ENCODE results near the gene TNPO3. TPM values are rescaled to one million over a fixed set of nuclear protein-coding genes. Genes with fewer than 3 reads are reported as not detected.
"Not testable (repeated sequence)": the region's sequence is repeated elsewhere in the genome, so short reads cannot be mapped to it uniquely, and the experiment has no call there.

TNPO3 gene
- total RNA-seq, 3 donors from 2014 or later (not counting 1 experiment from before 2014, with no cell fraction given) = 33.9 to 41.1 (median 37.9) TPM

GRCh38 chr7:128946936-128947830 lies 107.7 kb downstream of the TNPO3 start:
- no peaks in the 10 kb centered on the region for H3K27me3 ChIP-seq (ENCODE audit: control insufficient read depth, insufficient read depth, low read length)
- H3K4me3 ChIP-seq (ENCODE audit: low read length) = no peak overlapping the region
- no peaks in the 10 kb centered on the region for H3K9me3 ChIP-seq (ENCODE audit: control insufficient read depth, insufficient read depth, low read length)
- ATAC-seq (no peak), DNase-seq (no peak)
- Mint-ChIP-seq H3K36me3 (no peaks in the 10 kb centered on the region), H3K27me3 (ENCODE audit: low read depth in 2 of 2) (no peaks in the 10 kb centered on the region), H3K4me1 (peaks cover 0 to 6% of the 10 kb centered on the region in 2 donors), H3K4me3 (no peak overlapping the region), H3K27ac (peak overlapping the region in 1 of 2 donors; percentile 40), H3K9me3 (no peaks in the 10 kb centered on the region)
- WGBS (ENCODE audit: insufficient coverage) = 91% methylated on average over 22 of the region's 22 CpGs
- peaks cover 10% of the 10 kb centered on the region for H3K4me1 ChIP-seq (ENCODE audit: control insufficient read depth, insufficient read depth, low read length)
- H3K36me3 ChIP-seq (ENCODE audit: control insufficient read depth, insufficient read depth, low read length) = peaks cover 43% of the 10 kb centered on the region
- no peak for TF ChIP-seq CTCF (IDR thresholded peaks at IDR 0.05)
- intact Hi-C loops (cut with micrococcal nuclease) = no loop called here
- H3K27ac ChIP-seq (ENCODE audit: low read length) = no peak overlapping the region

- DNase-seq (no peak), ATAC-seq (no peak)
- H3K36me3 ChIP-seq (ENCODE audit: control insufficient read depth, insufficient read depth, low read length) = peaks cover 34% of the 10 kb centered on the region
- no peaks in the 10 kb centered on the region for H3K9me3 ChIP-seq (ENCODE audit: control insufficient read depth, insufficient read depth, low read length)
- no peak overlapping the region for H3K4me3 Mint-ChIP-seq
- peaks cover 22% of the 10 kb centered on the region for H3K4me1 ChIP-seq (ENCODE audit: control insufficient read depth, insufficient read depth, low read length)
- no peaks in the 10 kb centered on the region for H3K9me3 Mint-ChIP-seq
- no peak overlapping the region for H3K27ac Mint-ChIP-seq
- H3K27me3 ChIP-seq (ENCODE audit: control insufficient read depth, insufficient read depth, low read length) = no peaks in the 10 kb centered on the region
- no peak overlapping the region for H3K27ac ChIP-seq (ENCODE audit: low read length)
- intact Hi-C loops (cut with micrococcal nuclease) = no loop called here
- H3K4me3 ChIP-seq (ENCODE audit: low read length) = no peak overlapping the region
- 97% methylated on average over 21 of the region's 21 CpGs for WGBS (ENCODE audit: insufficient coverage)
- no peaks in the 10 kb centered on the region for H3K27me3 Mint-ChIP-seq (ENCODE audit: low read depth in 2 of 2)
- no peaks in the 10 kb centered on the region for H3K36me3 Mint-ChIP-seq
- TF ChIP-seq CTCF (IDR thresholded peaks at IDR 0.05) = no peak
- peaks cover 8 to 14% of the 10 kb centered on the region in 2 donors for H3K4me1 Mint-ChIP-seq
These were observed 109.1 kb downstream of the TNPO3 start for GRCh38 chr7:128945668-128946366.

GRCh38 chr7:128944487-128945236 lies 110.2 kb downstream of the TNPO3 start:
- WGBS (ENCODE audit: insufficient coverage) = 84% methylated on average over 5 of the region's 7 CpGs

GRCh38 chr7:128943251-128943650 lies 111.7 kb downstream of the TNPO3 start:
- H3K36me3 Mint-ChIP-seq; H3K27me3 Mint-ChIP-seq (ENCODE audit: low read depth in 2 of 2); H3K4me3 Mint-ChIP-seq; DNase-seq; H3K27ac ChIP-seq (ENCODE audit: low read length); H3K9me3 Mint-ChIP-seq; H3K4me3 ChIP-seq (ENCODE audit: low read length); H3K27ac Mint-ChIP-seq; intact Hi-C loops (cut with micrococcal nuclease); ATAC-seq; H3K9me3 ChIP-seq (ENCODE audit: control insufficient read depth, insufficient read depth, low read length); H3K27me3 ChIP-seq (ENCODE audit: control insufficient read depth, insufficient read depth, low read length): not testable (repeated sequence)
- peaks cover 19% of the 10 kb centered on the region for H3K36me3 ChIP-seq (ENCODE audit: control insufficient read depth, insufficient read depth, low read length)
- no CpG with 5 or more reads among the region's 2 CpGs for WGBS (ENCODE audit: insufficient coverage)
- H3K4me1 Mint-ChIP-seq = peaks cover 26 to 31% of the 10 kb centered on the region in 2 donors
- peaks cover 44% of the 10 kb centered on the region for H3K4me1 ChIP-seq (ENCODE audit: control insufficient read depth, insufficient read depth, low read length)

More at GRCh38 chr7:128944487-128945236, 110.2 kb downstream of the TNPO3 start:
- no peak overlapping the region for H3K4me3 ChIP-seq (ENCODE audit: low read length)
- Mint-ChIP-seq H3K36me3 (no peaks in the 10 kb centered on the region), H3K9me3 (no peaks in the 10 kb centered on the region), H3K27ac (no peak overlapping the region), H3K27me3 (ENCODE audit: low read depth in 2 of 2) (no peaks in the 10 kb centered on the region), H3K4me3 (no peak overlapping the region), H3K4me1 (peaks cover 20 to 25% of the 10 kb centered on the region in 2 donors)
- ATAC-seq (no peak), DNase-seq (no peak)
- no peak for TF ChIP-seq CTCF (IDR thresholded peaks at IDR 0.05)
- no peaks in the 10 kb centered on the region for H3K27me3 ChIP-seq (ENCODE audit: control insufficient read depth, insufficient read depth, low read length)
- intact Hi-C loops (cut with micrococcal nuclease) = no loop called here
- H3K27ac ChIP-seq (ENCODE audit: low read length) = no peak overlapping the region
- H3K36me3 ChIP-seq (ENCODE audit: control insufficient read depth, insufficient read depth, low read length) = peaks cover 30% of the 10 kb centered on the region
- no peaks in the 10 kb centered on the region for H3K9me3 ChIP-seq (ENCODE audit: control insufficient read depth, insufficient read depth, low read length)
- peaks cover 34% of the 10 kb centered on the region for H3K4me1 ChIP-seq (ENCODE audit: control insufficient read depth, insufficient read depth, low read length)

All from natural killer cell (primary cell).